GM23248 (cell line): ENCODE results near the gene SULF2.

Source experiments
- EZH2 ChIP-seq: fragments of 200-600 bp; sonication (generic); IDR thresholded peaks from 2 replicates; pipeline ENCODE4 v1.6.1; 2018; ENCODE audit warnings: antibody characterized with exemption, mild to moderate bottlenecking; ENCODE audit not compliant: insufficient read depth, poor library complexity, severe bottlenecking
- EZH2phosphoT487 ChIP-seq: fragments of 200-600 bp; sonication (generic); IDR thresholded peaks from 2 replicates; pipeline ENCODE4 v1.6.1; 2018; ENCODE audit warnings: antibody characterized with exemption, moderate library complexity, mild to moderate bottlenecking, low read depth; ENCODE audit not compliant: insufficient read depth

GRCh38 chr20:47698142-47698541 lies 87.1 kb downstream of the SULF2 start:
- TF ChIP-seq EZH2phosphoT487 (no peak), EZH2 (no peak)
